ENCODE measurements around the gene RAPGEF6.
"Not testable (repeated sequence)": the region's sequence is repeated elsewhere in the genome, so short reads cannot be mapped to it uniquely, and the experiment has no call there.

The RAPGEF6 gene

GRCh38 chr5:131505237-131505908, 129.7 kb downstream of the RAPGEF6 start:
- no peak for DNase-seq (ENCODE audit: low read depth, low spot score)

- DNase-seq (ENCODE audit: low read depth, low spot score): no peak
Observed at GRCh38 chr5:131496400-131496713, 138.7 kb downstream of the RAPGEF6 start.

- no peak for DNase-seq (ENCODE audit: low read depth, low spot score)
Observed at GRCh38 chr5:131495536-131496399, 139.3 kb downstream of the RAPGEF6 start.

- DNase-seq (ENCODE audit: low read depth, low spot score): no peak
Observed at GRCh38 chr5:131491749-131492148, 143.3 kb downstream of the RAPGEF6 start.

GRCh38 chr5:131488463-131488862, 146.6 kb downstream of the RAPGEF6 start:
- no peak for DNase-seq (ENCODE audit: low read depth, low spot score)

- not testable (repeated sequence) for DNase-seq (ENCODE audit: low read depth, low spot score)
Observed at GRCh38 chr5:131487371-131487770, 147.7 kb downstream of the RAPGEF6 start.

- DNase-seq (ENCODE audit: low read depth, low spot score): no peak
Observed at GRCh38 chr5:131482617-131483016, 152.4 kb downstream of the RAPGEF6 start.

- no peak for DNase-seq (ENCODE audit: low read depth, low spot score)
Observed at GRCh38 chr5:131481569-131481968, 153.5 kb downstream of the RAPGEF6 start.

GRCh38 chr5:131475541-131475941, 159.5 kb downstream of the RAPGEF6 start:
- DNase-seq (ENCODE audit: low read depth, low spot score): no peak

- DNase-seq (ENCODE audit: low read depth, low spot score): no peak
Observed at GRCh38 chr5:131473731-131474130, 161.3 kb downstream of the RAPGEF6 start.

GRCh38 chr5:131466171-131466766, 168.8 kb downstream of the RAPGEF6 start:
- DNase-seq (ENCODE audit: low read depth, low spot score): no peak

- DNase-seq (ENCODE audit: low read depth, low spot score): no peak
Observed at GRCh38 chr5:131463656-131464055, 171.4 kb downstream of the RAPGEF6 start.

- DNase-seq (ENCODE audit: low read depth, low spot score): no peak
Observed at GRCh38 chr5:131462454-131462853, 172.6 kb downstream of the RAPGEF6 start.

GRCh38 chr5:131461742-131462141, 173.3 kb downstream of the RAPGEF6 start:
- DNase-seq (ENCODE audit: low read depth, low spot score): no peak

- no peak for DNase-seq (ENCODE audit: low read depth, low spot score)
Observed at GRCh38 chr5:131460867-131461572, 174.0 kb downstream of the RAPGEF6 start.

- no peak for DNase-seq (ENCODE audit: low read depth, low spot score)
Observed at GRCh38 chr5:131460133-131460532, 174.9 kb downstream of the RAPGEF6 start.

GRCh38 chr5:131459216-131459615, 175.8 kb downstream of the RAPGEF6 start:
- no peak for DNase-seq (ENCODE audit: low read depth, low spot score)

GRCh38 chr5:131457193-131457592, 177.8 kb downstream of the RAPGEF6 start:
- no peak for DNase-seq (ENCODE audit: low read depth, low spot score)

- no peak for DNase-seq (ENCODE audit: low read depth, low spot score)
Observed at GRCh38 chr5:131450941-131451340, 184.1 kb downstream of the RAPGEF6 start.

GRCh38 chr5:131441184-131441583, 193.8 kb downstream of the RAPGEF6 start:
- DNase-seq (ENCODE audit: low read depth, low spot score): no peak

- DNase-seq (ENCODE audit: low read depth, low spot score): no peak
Observed at GRCh38 chr5:131436081-131436480, 198.9 kb downstream of the RAPGEF6 start.

- no peak for DNase-seq (ENCODE audit: low read depth, low spot score)
Observed at GRCh38 chr5:131433109-131433508, 201.9 kb downstream of the RAPGEF6 start.

Data from smooth muscle cell of the brain vasculature (primary cell).